Erythroblast (primary cell): ENCODE measurements around the gene INTS2.

ENCODE experiments used
- GATA1 ChIP-seq: IDR thresholded peaks from 2 replicates; pipeline ENCODE4 v1.6.1; 2011; ENCODE audit warnings: low read depth, mild to moderate bottlenecking, control low read depth, low read length, moderate library complexity
- POLR2A ChIP-seq: IDR thresholded peaks from 2 replicates; pipeline ENCODE4 v1.6.1; 2011; ENCODE audit warnings: mild to moderate bottlenecking, low read length

GRCh38 chr17:61831099-61831498 lies 96.7 kb downstream of the INTS2 start:
- TF ChIP-seq POLR2A = no peak
- no peak for TF ChIP-seq GATA1
